Measurements from ENCODE around the gene FHIT. TPM values are rescaled to one million over a fixed set of nuclear protein-coding genes. Genes with fewer than 3 reads are reported as not detected.

Gene FHIT
- total RNA-seq, result 0.32 and 1.4 TPM in 2 replicates

DNA sequence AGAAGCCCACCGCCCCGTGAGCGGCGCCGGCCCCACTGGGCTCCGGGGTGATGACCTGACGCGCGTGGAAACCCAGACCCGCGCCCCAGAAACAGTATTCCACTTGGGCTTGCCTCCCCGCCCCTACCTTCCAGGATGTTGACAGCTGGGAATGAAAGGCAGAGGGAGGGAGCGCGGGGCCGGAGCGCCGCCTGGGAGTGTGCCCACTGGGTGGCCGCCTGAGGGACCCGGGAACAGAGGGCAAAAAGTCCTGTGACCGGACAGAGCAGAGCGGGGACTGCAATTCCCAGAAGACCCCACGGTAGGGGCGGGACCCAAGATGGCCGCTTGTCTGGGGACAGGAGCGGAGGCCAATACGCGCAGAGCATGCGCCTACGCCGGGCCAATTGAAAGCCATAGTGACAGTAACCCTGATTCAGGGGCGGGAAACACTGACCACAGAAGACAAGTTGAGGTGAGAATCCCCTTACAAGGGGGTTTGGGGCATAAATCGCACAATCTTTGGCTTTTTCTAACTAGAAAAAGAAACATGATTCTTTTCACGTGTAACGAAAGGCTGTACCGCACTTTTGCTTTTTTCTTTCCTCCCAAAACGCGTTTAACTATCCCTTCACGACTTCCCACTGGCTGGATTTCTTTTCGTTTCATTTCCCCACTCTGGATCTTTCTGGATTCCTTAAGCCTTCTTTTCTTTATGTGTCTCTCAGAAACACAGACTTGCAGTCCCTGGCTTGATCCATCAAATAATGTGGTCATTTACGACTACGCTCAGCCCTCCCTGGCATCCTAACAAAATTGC is at the start of gene FHIT:
Gene FHIT (minus strand): TSS at position 279 of the 799 bp plus-strand sequence.

